Keratinocyte (primary cell): ENCODE data around the gene KNL1. TPM values are rescaled to one million over a fixed set of nuclear protein-coding genes. Genes with fewer than 3 reads are reported as not detected.
A peak's percentile ranks its signal among the peaks of the same experiment; 100 is the strongest.

ENCODE experiments used
- DNase-seq: peaks from one replicate; pipeline ENCODE4 v3.0.0-alpha.2; 2011; ENCODE audit warnings: low read depth, missing footprints, low spot score
- FAIRE-seq: peaks from 2 replicates; lab custom pipeline; 2011; peaks lifted over from hg19 to GRCh38; lab: Jason Lieb, UNC
- H2AFZ ChIP-seq: 2 replicates; pipeline ENCODE4 v1.6.0; 2012; ENCODE audit warnings: low read length, control low read depth, inconsistent platforms; ENCODE audit not compliant: control insufficient read depth
- H3K27ac ChIP-seq: 2 replicates; pipeline ENCODE4 v1.5.1; 2011; ENCODE audit warnings: low read length; ENCODE audit not compliant: control insufficient read depth, insufficient read depth
- H3K27me3 ChIP-seq: 3 replicates; pipeline ENCODE4 v1.6.0; 2011; ENCODE audit warnings: low read length; ENCODE audit not compliant: control insufficient read depth, insufficient read depth; ENCODE audit errors: extremely low read depth
- H3K36me3 ChIP-seq, 2 experiments: 2 replicates in 1 of 2; 3 replicates in 1 of 2; pipeline ENCODE4 v1.5.1; 2011; ENCODE audit warnings: low read length in 2 of 2, mild to moderate bottlenecking in 1 of 2; ENCODE audit not compliant: control insufficient read depth in 2 of 2, insufficient read depth in 2 of 2; ENCODE audit errors: extremely low read depth in 1 of 2
- H3K4me1 ChIP-seq: 3 replicates; pipeline ENCODE4 v1.5.1; 2011; ENCODE audit warnings: low read length; ENCODE audit not compliant: control insufficient read depth, insufficient read depth; ENCODE audit errors: extremely low read depth
- H3K4me2 ChIP-seq: 3 replicates; pipeline ENCODE4 v1.6.0; 2011; ENCODE audit warnings: low read depth, low read length; ENCODE audit not compliant: control insufficient read depth, insufficient read depth; ENCODE audit errors: extremely low read depth
- H3K4me3 ChIP-seq, 3 experiments: fragments of 200-600 bp in 1 of 3; sonication (generic) in 1 of 3; 2 replicates in 2 of 3; 3 replicates in 1 of 3; pipeline ENCODE4 v1.5.1; 2011 to 2016; ENCODE audit warnings: low read length in 3 of 3, mild to moderate bottlenecking in 3 of 3, control low read depth in 2 of 3, inconsistent platforms in 1 of 3, low read depth in 1 of 3, mixed read lengths in 1 of 3, mixed run types in 1 of 3, moderate library complexity in 1 of 3; ENCODE audit not compliant: control insufficient read depth in 2 of 3, insufficient read depth in 2 of 3; ENCODE audit errors: extremely low read depth in 1 of 3
- H3K79me2 ChIP-seq: 2 replicates; pipeline ENCODE4 v1.6.0; 2012; ENCODE audit warnings: low read length; ENCODE audit not compliant: control insufficient read depth, insufficient read depth
- H3K9ac ChIP-seq: 3 replicates; pipeline ENCODE4 v1.6.0; 2011; ENCODE audit warnings: low read length; ENCODE audit not compliant: control insufficient read depth, insufficient read depth; ENCODE audit errors: extremely low read depth
- H3K9me1 ChIP-seq: 3 replicates; pipeline ENCODE4 v1.6.0; 2011; ENCODE audit warnings: low read length; ENCODE audit not compliant: control insufficient read depth, insufficient read depth; ENCODE audit errors: extremely low read depth
- H3K9me3 ChIP-seq: 2 replicates; pipeline ENCODE4 v1.5.1; 2012; ENCODE audit warnings: low read depth, low read length; ENCODE audit not compliant: control insufficient read depth
- H4K20me1 ChIP-seq: 3 replicates; pipeline ENCODE4 v1.6.0; 2011; ENCODE audit warnings: low read length; ENCODE audit not compliant: control insufficient read depth, insufficient read depth; ENCODE audit errors: extremely low read depth
- CTCF ChIP-seq, 3 experiments: IDR thresholded peaks in 1 of 3; conservative IDR thresholded peaks in 1 of 3; optimal IDR thresholded peaks in 1 of 3; 2 replicates in 2 of 3; 3 replicates in 1 of 3; pipeline versions ENCODE3 to v1.5.1; 2011; ENCODE audit warnings: low read length in 3 of 3, mild to moderate bottlenecking in 3 of 3, moderate library complexity in 2 of 3, control low read depth in 1 of 3, inconsistent platforms in 1 of 3; ENCODE audit not compliant: insufficient read depth in 2 of 3; ENCODE audit errors: extremely low read depth in 1 of 3
- EZH2 ChIP-seq: IDR thresholded peaks from one replicate; pipeline ENCODE4 v1.6.1; 2012; ENCODE audit warnings: inconsistent platforms, mild to moderate bottlenecking, low read length, moderate library complexity
- dilution Hi-C: fragments of 300-500 bp; cut with MboI; formaldehyde crosslinking; loops from one replicate; pipeline ENCODE4 v1.7.0; 2020; ENCODE audit warnings: low sequenced_read_pairs; ENCODE audit not compliant: extremely low pct_ligation_motif_present
- polyA plus RNA-seq, 5 experiments: library from polyadenylated mRNA; depleted of rRNA in 3 of 5; stranded (reverse) in 3 of 5; stranded (forward) in 1 of 5; unstranded in 1 of 5; fragments of >200 nt; gene quantifications; 1 replicate in 1 of 5; 2 replicates in 3 of 5; 3 replicates in 1 of 5; pipeline versions ENCODE4 v1.2.1 to v1.2.3, GENCODE V29; 2011 to 2012; ENCODE audit warnings: missing spikeins in 2 of 5, low read depth in 1 of 5, low replicate concordance in 1 of 5

Gene KNL1
- polyA plus RNA-seq, 1 donor (not counting 4 experiments of a cell fraction or from before 2014, with no cell fraction given): 6.9 TPM

GRCh38 chr15:40595773-40596172, 1.7 kb downstream of the KNL1 start:
- H3K4me3 ChIP-seq: peak overlapping the region in 1 of 3 experiments; percentile 98
- dilution Hi-C loops: no loop called here
- peaks cover 60% of the 10 kb centered on the region for H3K79me2 ChIP-seq
- H3K27ac ChIP-seq: no peak overlapping the region
- FAIRE-seq: no peak
- TF ChIP-seq CTCF (optimal IDR thresholded peaks at IDR 0.05 in 1 of 3, IDR thresholded peaks at IDR 0.05 in 1 of 3, conservative IDR thresholded peaks at IDR 0.05 in 1 of 3; ENCODE audit: extremely low read depth in 1 of 3, insufficient read depth in 2 of 3, low read length in 3 of 3) (no peak), EZH2 (no peak)
- no peak overlapping the region for H3K9ac ChIP-seq
- no peaks in the 10 kb centered on the region for H3K9me1 ChIP-seq
- H3K9me3 ChIP-seq: no peaks in the 10 kb centered on the region
- H3K4me2 ChIP-seq: peak overlapping the region; percentile 90
- H3K4me1 ChIP-seq: peaks cover 6% of the 10 kb centered on the region
- no peaks in the 10 kb centered on the region for H3K36me3 ChIP-seq
- no peaks in the 10 kb centered on the region for H3K27me3 ChIP-seq
- no peak overlapping the region for H2AFZ ChIP-seq
- no peaks in the 10 kb centered on the region for H4K20me1 ChIP-seq
- DNase-seq: no peak

GRCh38 chr15:40597024-40597423, 3.0 kb downstream of the KNL1 start:
- Histone ChIP-seq H3K4me3 (no peak overlapping the region), H4K20me1 (no peaks in the 10 kb centered on the region), H3K9me3 (no peaks in the 10 kb centered on the region), H3K4me2 (no peak overlapping the region), H3K9ac (no peak overlapping the region), H3K9me1 (no peaks in the 10 kb centered on the region), H2AFZ (no peak overlapping the region), H3K27ac (no peak overlapping the region), H3K27me3 (no peaks in the 10 kb centered on the region), H3K4me1 (peaks cover 6% of the 10 kb centered on the region), H3K79me2 (peaks cover 67% of the 10 kb centered on the region), H3K36me3 (no peaks in the 10 kb centered on the region)
- no peak for TF ChIP-seq EZH2
- no peak for TF ChIP-seq CTCF (optimal IDR thresholded peaks at IDR 0.05 in 1 of 3, IDR thresholded peaks at IDR 0.05 in 1 of 3, conservative IDR thresholded peaks at IDR 0.05 in 1 of 3; ENCODE audit: extremely low read depth in 1 of 3, insufficient read depth in 2 of 3, low read length in 3 of 3)
- DNase-seq (no peak), FAIRE-seq (no peak)
- dilution Hi-C loops: no loop called here
